HG03575 (cell line): ENCODE data around the gene RPL4.
"Not testable (repeated sequence)": the region's sequence is repeated elsewhere in the genome, so short reads cannot be mapped to it uniquely, and the experiment has no call there.

Source experiments
- ATAC-seq: cut with Tn5 transposase; IDR thresholded peaks from one replicate; pipeline ENCODE4 v1.9.1; 2021; ENCODE audit not compliant: unreplicated experiment, insufficient number of reproducible peaks, low FRiP score; ENCODE audit errors: extremely low read depth

Gene RPL4

GRCh38 chr15:66504563-66505429 lies at the start of gene RPL4, which contains the start of gene ZWILCH:
Gene RPL4 (minus strand): TSS chr15:66504855. CDS start chr15:66504790, 65 bp downstream.
Gene ZWILCH (plus strand): TSS chr15:66505326. CDS start chr15:66505339, 13 bp downstream.
- ATAC-seq: peak; percentile 47

DNA sequence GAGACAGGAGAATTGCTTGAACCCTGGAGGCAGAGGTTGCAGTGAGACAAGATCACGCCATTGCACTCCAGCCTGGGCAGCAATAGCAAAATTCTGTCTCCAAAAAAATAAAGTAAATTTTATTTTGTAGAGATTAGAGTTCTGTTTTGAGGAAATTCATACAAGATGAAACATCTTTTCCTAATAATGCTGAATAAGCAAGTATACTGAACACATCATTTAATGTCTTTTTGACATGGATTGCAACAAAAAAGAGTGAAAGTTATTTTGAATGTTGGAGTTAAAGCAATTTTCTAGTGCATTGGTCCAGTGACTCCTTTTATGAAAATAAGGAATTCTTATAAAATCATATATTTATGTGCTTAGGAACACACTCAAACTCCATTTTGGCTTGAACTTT lies 40.6 kb upstream of the RPL4 start:
- no peak for ATAC-seq

- ATAC-seq: no peak
These were observed 38.2 kb upstream of the RPL4 start for GRCh38 chr15:66542896-66543295.

DNA sequence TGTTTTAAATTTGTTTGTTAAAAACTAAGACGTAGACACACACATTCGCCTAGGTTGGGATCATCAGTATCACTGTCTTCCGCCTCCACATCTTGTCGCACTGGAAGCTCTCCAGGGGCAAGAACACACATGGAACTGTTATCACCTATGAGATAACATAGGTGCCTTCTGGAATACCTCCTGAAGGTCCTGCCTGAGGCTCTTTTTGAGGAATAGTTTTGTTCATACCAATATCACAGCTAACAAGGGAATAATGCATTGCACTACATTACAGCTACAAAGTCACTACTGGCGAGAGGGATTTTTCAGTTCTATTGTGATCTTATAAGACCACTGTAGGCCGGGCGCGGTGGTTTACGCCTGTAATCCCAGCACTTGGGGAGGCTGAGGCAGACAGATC lies 30.4 kb upstream of the RPL4 start:
- no peak for ATAC-seq

- ATAC-seq: no peak
These were observed 20.2 kb upstream of the RPL4 start for GRCh38 chr15:66524838-66525237.

- no peak for ATAC-seq
These were observed 19.3 kb upstream of the RPL4 start for GRCh38 chr15:66523926-66524325.

- no peak for ATAC-seq
These were observed 11.3 kb upstream of the RPL4 start for GRCh38 chr15:66515901-66516322.

DNA sequence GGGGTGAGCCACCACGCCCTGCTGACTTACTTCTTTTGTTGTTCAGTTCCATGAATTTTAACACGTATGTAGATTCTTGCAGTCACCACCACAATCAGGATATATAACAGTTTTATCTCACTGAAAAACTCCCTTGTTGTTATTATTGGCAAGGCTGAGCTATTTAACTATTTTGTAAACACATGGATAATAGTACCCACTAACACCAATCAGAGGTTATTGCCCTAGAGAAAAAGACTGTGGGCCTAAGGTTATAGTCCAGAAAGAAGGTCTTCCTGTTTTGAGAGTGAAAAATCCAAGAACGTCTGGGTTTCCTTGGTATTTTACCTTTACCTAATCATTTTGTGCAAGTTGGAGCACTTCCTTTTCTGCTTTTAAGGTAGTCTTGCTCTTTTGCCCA lies 9.9 kb upstream of the RPL4 start:
- no peak for ATAC-seq

- no peak for ATAC-seq
These were observed 3.7 kb upstream of the RPL4 start for GRCh38 chr15:66508293-66508883.

DNA sequence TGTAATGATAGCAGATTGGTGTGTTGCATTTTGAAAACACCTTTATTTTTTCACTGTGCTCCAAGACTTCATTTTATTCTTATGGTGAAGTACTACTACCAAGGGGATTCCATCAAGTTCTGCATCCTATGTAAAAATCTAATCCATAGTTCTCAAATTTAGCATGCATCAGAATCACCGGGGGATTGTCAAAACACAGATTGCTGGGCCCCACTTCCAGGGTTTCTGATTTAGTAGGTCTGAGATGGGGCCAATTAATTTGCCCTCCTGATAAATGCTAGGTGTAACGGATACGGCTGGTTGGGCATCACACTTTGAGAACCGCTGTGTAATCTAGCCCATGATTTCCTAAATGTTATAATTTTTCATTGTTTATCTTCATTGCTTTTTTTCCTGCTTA lies 1.2 kb upstream of the RPL4 start:
- ATAC-seq: no peak

- peak; percentile 9 for ATAC-seq
These were observed 766 bp upstream of the RPL4 start for GRCh38 chr15:66505430-66505811.

DNA sequence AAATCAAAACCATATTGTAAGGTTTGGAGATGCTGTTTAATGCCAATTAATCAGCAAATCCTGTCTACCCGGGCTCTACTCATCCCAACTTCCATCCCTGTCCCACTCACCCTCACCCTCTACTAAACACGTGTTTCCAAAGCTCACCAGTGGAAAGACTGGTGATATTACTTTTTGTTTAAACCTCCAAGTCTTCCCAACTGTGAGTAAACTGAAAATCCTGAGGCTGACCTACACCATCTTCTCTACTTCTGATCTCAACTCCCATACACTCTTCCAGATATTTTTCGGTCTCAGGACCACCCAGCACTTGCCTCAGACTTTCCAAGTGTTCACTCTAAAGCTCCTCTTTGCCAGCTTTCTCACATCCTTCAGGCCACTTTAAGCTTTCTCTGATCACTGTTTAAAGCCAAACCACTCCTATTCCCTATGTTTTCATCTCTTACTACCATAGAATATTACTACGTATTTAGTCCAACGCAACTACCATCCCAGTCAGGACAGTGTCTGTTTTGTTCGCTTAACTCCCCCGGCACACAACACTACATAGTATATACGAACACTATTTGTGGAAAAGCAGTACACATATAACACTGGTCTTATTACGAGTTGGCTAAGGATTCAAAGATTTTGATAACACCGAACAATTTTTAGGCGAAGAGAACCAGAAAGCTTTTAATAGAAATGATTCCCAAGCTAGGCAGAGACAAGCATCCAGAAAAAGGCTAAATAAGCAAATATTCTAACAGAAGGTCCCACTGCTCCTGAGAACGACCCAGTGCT lies 684 bp downstream of the RPL4 start:
- no peak for ATAC-seq

- not testable (repeated sequence) for ATAC-seq
These were observed 1.5 kb downstream of the RPL4 start for GRCh38 chr15:66503041-66503648.

GRCh38 chr15:66502491-66502890 lies 2.2 kb downstream of the RPL4 start:
- no peak for ATAC-seq

GRCh38 chr15:66500346-66500745 lies 4.3 kb downstream of the RPL4 start:
- not testable (repeated sequence) for ATAC-seq

DNA sequence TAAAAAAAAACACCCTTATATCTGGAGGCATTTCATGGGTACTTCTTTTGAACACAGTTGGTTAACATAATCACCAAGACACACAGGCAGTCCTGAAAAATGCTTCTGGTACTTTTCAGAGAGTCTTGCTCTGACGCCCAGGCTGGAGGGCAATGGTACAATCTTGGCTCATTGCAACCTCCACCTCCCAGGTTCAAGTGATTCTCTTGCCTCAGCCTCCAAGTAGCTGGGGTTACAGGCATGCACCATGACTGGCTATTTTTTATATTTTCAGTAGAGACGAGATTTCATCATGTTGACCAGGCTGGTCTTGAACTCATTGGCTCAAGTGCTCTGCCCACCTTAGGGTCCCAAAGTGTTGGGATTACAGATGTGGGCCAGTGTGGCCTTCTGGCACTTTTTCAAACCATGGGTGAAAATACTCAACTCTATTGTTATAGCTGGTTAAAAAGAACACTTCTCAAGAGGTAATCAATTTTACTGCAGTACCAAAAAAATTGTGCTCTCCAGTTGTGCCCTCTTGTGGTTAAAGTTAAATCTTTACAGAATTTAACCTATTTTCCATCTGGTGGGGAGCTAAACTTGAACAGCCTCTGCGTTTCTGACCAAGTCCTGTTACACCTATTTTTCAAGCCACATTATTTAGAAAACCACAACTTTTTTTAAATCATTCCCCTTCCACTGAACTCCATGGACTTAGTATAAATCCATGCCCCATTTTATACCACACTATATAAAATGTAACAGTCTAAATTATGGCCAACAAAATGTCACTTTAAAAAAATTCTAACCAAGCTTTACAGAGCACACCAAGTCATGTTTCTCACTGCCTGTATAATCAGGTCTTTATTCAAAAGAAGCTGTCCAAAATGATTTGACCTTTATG lies 5.9 kb downstream of the RPL4 start:
- no peak for ATAC-seq

DNA sequence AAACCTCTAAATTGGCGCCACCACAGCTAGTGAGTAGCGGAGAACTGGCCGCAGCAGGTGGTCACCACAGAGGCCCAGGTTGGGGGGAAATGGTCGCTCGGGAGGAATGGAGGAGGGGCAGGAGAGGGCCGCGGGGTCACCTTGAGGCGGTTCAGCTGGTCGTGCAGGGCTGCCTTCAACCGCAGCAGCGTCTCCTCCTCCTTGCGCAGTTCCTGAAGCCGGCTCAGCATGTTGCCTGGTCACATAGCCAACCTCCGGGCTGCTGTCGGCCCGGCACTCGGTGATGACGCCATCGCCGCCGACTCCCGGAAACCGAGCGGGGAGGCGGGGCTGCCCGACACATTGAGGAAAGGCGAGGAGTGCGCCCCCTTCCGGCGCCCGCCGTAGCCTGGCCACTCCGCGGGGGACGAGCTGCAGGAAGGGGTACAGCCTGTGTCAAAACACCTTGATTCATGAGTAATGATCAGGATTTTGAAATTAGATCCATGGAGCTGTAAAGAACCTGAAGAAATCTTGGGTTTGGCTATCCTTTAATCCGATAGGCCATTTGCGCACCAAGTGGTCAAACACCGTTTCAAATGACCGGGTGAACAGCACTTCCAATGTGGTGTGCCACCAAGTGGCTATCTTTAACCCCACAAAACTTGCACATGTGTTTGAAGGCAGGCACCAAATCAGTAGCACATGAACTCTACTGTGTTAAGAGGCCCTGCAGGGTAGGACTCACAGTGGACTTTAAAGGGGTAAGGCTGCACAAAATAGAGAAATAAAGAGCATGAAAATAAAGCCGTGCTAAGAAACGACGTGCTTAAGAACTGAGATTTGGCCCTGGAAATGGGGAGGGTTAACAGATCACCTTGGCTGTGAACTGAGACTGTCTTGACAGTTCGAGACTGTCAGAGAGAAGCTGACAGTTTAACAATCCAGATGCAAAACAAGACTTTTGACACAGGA lies 6.9 kb downstream of the RPL4 start, which contains the start of gene SNAPC5:
Gene SNAPC5, minus strand, starts transcription at position 261 of the 954 bp plus-strand sequence. Its CDS starts 31 bp downstream, at position 230.
- ATAC-seq: peak; percentile 40
